DOHH2 (cell line): ENCODE measurements around the gene PSMD3.
"Not testable (repeated sequence)": the region's sequence is repeated elsewhere in the genome, so short reads cannot be mapped to it uniquely, and the experiment has no call there.

Experiments used
- H3F3A ChIP-seq: fragments of 200-600 bp; sonication (generic), shearing (Covaris generic); 2 replicates; pipeline ENCODE4 v1.6.0; 2016; ENCODE audit warnings: antibody characterized with exemption, mild to moderate bottlenecking; ENCODE audit not compliant: control insufficient read depth, insufficient read depth
- H3K27ac ChIP-seq: fragments of 200-600 bp; sonication (generic); 2 replicates; pipeline ENCODE4 v1.5.1; 2014; ENCODE audit warnings: low read depth, mild to moderate bottlenecking, low read length, moderate library complexity
- H3K27me3 ChIP-seq: fragments of 200-600 bp; sonication (generic); 2 replicates; pipeline ENCODE4 v1.6.1; 2014; ENCODE audit warnings: mild to moderate bottlenecking, low read length, mixed read lengths; ENCODE audit not compliant: control insufficient read depth
- H3K36me3 ChIP-seq: fragments of 200-600 bp; sonication (generic); 2 replicates; pipeline ENCODE4 v1.6.1; 2014; ENCODE audit warnings: mild to moderate bottlenecking, low read length, moderate library complexity, mixed read lengths; ENCODE audit not compliant: control insufficient read depth
- H3K4me1 ChIP-seq: fragments of 200-600 bp; sonication (generic); 2 replicates; pipeline ENCODE4 v1.6.1; 2014; ENCODE audit warnings: mild to moderate bottlenecking, low read length, mixed read lengths; ENCODE audit not compliant: control insufficient read depth
- H3K4me2 ChIP-seq: fragments of 200-600 bp; sonication (generic); 2 replicates; pipeline ENCODE4 v1.6.0; 2014; ENCODE audit warnings: mild to moderate bottlenecking, low read length, moderate library complexity
- H3K4me3 ChIP-seq: fragments of 200-600 bp; sonication (generic); 2 replicates; pipeline ENCODE4 v1.5.1; 2014; ENCODE audit warnings: mild to moderate bottlenecking, low read length, mixed read lengths
- H3K79me2 ChIP-seq: fragments of 200-600 bp; sonication (generic); 2 replicates; pipeline ENCODE4 v1.6.1; 2014; ENCODE audit warnings: mild to moderate bottlenecking, low read length, mixed read lengths; ENCODE audit not compliant: control insufficient read depth
- H3K9me2 ChIP-seq: fragments of 200-600 bp; sonication (generic); replicated peaks from 2 replicates; pipeline ENCODE4 v1.6.1; 2014; ENCODE audit warnings: mild to moderate bottlenecking, low read length, mixed read lengths; ENCODE audit not compliant: control insufficient read depth
- H3K9me3 ChIP-seq: fragments of 200-600 bp; sonication (generic); 2 replicates; pipeline ENCODE4 v1.6.1; 2014; ENCODE audit warnings: antibody characterized with exemption, low read length, mixed read lengths; ENCODE audit not compliant: control insufficient read depth, insufficient read depth
- H4K20me1 ChIP-seq: fragments of 200-600 bp; sonication (generic); 2 replicates; pipeline ENCODE4 v1.6.0; 2014; ENCODE audit warnings: low read depth, mild to moderate bottlenecking, antibody characterized with exemption, low read length, moderate library complexity; ENCODE audit not compliant: control insufficient read depth, insufficient read depth
- CTCF ChIP-seq: fragments of 200-600 bp; sonication (generic); IDR thresholded peaks from one replicate; pipeline ENCODE4 v1.5.1; 2014; ENCODE audit warnings: antibody characterized with exemption, mild to moderate bottlenecking, low read depth, low read length; ENCODE audit not compliant: poor library complexity, severe bottlenecking
- EZH2phosphoT487 ChIP-seq: fragments of 200-600 bp; sonication (generic); IDR thresholded peaks from 2 replicates; pipeline ENCODE4 v1.6.1; 2017; ENCODE audit warnings: borderline replicate concordance, mild to moderate bottlenecking, antibody characterized with exemption, low read length, moderate library complexity, mixed read lengths

The PSMD3 gene

GRCh38 chr17:39944393-39944711 is 36.3 kb upstream of the PSMD3 start:
- peaks cover 23% of the 10 kb centered on the region for H3K4me1 ChIP-seq
- H3K36me3 ChIP-seq = no peaks in the 10 kb centered on the region
- no peaks in the 10 kb centered on the region for H4K20me1 ChIP-seq
- no peaks in the 10 kb centered on the region for H3K27me3 ChIP-seq
- H3K4me3 ChIP-seq = no peak overlapping the region
- H3K27ac ChIP-seq = no peak overlapping the region
- no peak overlapping the region for H3K4me2 ChIP-seq
- no peaks in the 10 kb centered on the region for H3K9me2 ChIP-seq
- TF ChIP-seq EZH2phosphoT487 = no peak
- no peak for TF ChIP-seq CTCF
- no peaks in the 10 kb centered on the region for H3F3A ChIP-seq
- H3K79me2 ChIP-seq = no peaks in the 10 kb centered on the region
- no peaks in the 10 kb centered on the region for H3K9me3 ChIP-seq

DNA sequence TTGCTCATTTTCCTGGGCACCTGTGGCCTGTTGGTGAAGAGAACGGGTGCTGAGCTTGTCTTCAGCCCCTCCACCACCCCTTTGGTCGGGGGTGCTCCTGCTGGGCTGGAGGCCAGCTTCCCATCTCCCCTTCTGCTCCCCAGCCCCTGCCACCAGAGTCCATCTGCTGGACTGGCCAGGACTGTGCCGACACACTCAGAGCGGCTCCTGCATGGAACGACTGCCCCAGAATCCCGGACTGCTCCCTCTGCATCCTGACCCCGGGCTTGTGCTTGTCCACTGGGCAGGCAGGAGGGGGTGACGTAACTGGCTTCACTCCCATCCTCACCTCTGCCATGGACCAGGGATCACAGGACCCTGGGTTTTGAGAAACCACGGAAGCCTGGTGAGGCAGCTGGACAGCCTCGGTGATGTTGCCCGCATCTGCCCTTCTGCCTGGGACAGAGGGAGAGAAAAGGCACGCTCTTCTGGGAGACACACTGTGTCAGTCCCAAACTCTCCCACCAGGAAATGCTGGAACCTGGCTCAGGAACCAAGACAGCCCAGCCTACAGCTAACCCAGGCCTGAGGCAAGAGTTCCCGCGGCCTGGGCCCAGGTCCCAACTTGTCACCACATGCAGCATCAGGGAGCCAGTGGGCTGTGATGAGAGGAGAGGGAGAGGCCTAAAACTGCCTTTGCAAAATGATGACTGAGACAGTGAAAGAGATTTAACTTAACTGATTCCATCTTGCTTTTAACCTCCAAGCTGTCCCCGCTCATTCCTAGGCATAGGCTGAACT is 33.9 kb upstream of the PSMD3 start:
- Histone ChIP-seq H3K79me2 (no peaks in the 10 kb centered on the region), H4K20me1 (no peaks in the 10 kb centered on the region), H3K4me1 (peaks cover 15% of the 10 kb centered on the region), H3K27me3 (peaks cover 1% of the 10 kb centered on the region), H3K9me2 (no peaks in the 10 kb centered on the region), H3K27ac (no peak overlapping the region), H3K4me2 (no peak overlapping the region), H3F3A (no peaks in the 10 kb centered on the region), H3K4me3 (no peak overlapping the region), H3K9me3 (no peaks in the 10 kb centered on the region), H3K36me3 (no peaks in the 10 kb centered on the region)
- TF ChIP-seq CTCF = no peak
- TF ChIP-seq EZH2phosphoT487 = no peak

- peaks cover 22% of the 10 kb centered on the region for H3K4me1 ChIP-seq
- H3K9me2 ChIP-seq, H3K4me2 ChIP-seq, H3K79me2 ChIP-seq, H3K27ac ChIP-seq, H3K4me3 ChIP-seq, H3K9me3 ChIP-seq, H3F3A ChIP-seq, H4K20me1 ChIP-seq, H3K36me3 ChIP-seq, H3K27me3 ChIP-seq: not testable (repeated sequence)
These were observed 32.1 kb upstream of the PSMD3 start for GRCh38 chr17:39948489-39948828.

GRCh38 chr17:39949028-39949427 is 31.6 kb upstream of the PSMD3 start:
- peaks cover 23% of the 10 kb centered on the region for H3K4me1 ChIP-seq
- H3F3A ChIP-seq = peaks cover 4% of the 10 kb centered on the region; the same call in 1 of the 2 replicates
- peaks cover 5% of the 10 kb centered on the region for H3K27me3 ChIP-seq
- no peaks in the 10 kb centered on the region for H4K20me1 ChIP-seq
- H3K4me2 ChIP-seq = no peak overlapping the region
- no peaks in the 10 kb centered on the region for H3K36me3 ChIP-seq
- H3K79me2 ChIP-seq = no peaks in the 10 kb centered on the region
- H3K27ac ChIP-seq = no peak overlapping the region
- no peak overlapping the region for H3K4me3 ChIP-seq
- no peaks in the 10 kb centered on the region for H3K9me3 ChIP-seq
- no peak for TF ChIP-seq EZH2phosphoT487
- no peak for TF ChIP-seq CTCF
- no peaks in the 10 kb centered on the region for H3K9me2 ChIP-seq
